ENCODE results near the gene PHC2.

Gene PHC2

DNA sequence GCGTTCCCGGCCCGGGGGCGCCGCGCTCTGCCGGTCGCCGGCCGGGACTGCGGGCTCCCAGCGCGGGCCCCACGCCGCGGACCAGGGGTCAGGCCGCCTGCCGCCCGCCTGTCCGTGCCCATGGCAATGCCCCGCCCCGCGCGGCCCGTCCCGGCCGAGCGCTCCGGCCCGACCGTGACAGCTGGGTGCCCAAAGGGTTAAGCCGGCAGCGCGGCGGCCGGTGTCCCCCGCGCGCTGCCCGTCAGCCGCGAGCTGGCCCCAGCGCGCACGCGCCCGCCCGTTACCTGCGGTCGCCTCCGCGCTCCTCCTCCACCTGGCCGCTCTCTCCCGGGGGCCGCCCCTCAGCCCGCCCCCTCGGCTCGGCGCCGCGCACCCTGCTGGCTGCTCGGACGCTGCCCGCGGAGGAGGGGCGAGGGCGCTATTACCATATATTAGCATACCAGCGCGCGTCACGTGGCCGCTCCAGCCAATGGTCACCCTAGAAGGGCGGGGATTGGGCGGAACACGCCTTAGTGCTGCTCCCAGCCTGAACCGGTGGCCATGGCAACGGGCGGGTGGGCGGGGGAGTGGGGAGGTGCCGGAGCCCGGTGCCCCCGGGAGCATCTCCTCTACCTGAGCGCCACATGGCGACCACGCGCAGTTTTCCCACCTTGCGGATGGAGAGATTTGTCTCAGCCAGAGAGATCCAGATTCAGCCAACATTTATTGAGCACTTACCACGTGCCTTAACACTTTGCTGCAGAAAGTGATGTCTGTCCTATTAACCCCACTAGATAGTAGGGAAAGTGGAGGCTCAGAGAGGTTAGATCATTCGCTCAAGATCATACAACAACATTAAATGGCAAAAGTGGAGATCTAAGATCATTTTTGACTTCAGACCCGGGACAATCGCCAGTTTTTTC lies at the start of gene PHC2:
TSS of gene PHC2 (minus strand) at position 404 of the 902 bp plus-strand sequence. CDS start 55,556 bp downstream, outside the sequence.
- peak; percentile 83 to 85 for DNase-seq

DNA sequence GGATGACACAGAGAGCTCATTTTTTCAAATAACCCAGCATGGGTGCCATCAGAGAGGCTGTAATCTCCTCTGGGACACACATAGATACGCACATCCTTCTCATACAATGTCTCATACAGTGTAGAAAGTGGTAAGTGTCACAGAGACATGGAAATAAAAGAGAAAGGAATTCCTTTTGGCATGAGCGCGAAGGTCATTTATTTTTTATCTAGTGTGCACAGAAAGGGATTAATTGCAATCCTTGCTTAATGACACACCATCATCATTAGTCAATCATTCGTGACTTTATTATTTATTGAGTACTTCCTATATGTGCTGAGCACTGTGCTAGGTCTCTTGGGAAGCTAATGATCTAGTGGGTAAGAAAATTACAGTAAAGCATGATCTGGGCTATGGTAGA lies 46.6 kb upstream of the PHC2 start:
- DNase-seq = no peak

DNA sequence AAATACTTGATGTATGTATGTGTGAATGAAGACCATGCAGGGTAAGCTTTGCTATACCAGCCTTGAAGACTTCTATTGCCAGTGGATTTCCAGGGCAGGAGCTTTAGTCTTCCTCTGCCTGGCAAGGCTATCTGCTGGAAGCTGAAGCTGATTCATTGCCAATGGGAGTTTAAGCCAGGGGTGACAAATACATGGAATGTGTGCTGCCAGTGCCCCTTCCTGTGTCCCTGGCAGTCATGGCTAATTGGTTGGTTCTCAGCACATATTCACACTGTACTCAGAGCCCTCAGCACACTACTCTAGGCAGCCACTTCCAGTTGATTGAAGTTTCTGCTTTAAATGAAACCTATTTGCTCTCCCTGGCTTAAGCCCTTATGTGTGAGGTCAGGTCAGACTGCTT lies 43.0 kb upstream of the PHC2 start:
- DNase-seq = no peak

GRCh38 chr1:33472269-33472980 lies 41.5 kb upstream of the PHC2 start, which contains the start of gene ZSCAN20:
ZSCAN20 (plus strand) TSS chr1:33472645; CDS start chr1:33479289, 6,644 bp downstream.
- peak; percentile 80 to 82 for DNase-seq

GRCh38 chr1:33471416-33471815 lies 40.5 kb upstream of the PHC2 start:
- no peak for DNase-seq

DNA sequence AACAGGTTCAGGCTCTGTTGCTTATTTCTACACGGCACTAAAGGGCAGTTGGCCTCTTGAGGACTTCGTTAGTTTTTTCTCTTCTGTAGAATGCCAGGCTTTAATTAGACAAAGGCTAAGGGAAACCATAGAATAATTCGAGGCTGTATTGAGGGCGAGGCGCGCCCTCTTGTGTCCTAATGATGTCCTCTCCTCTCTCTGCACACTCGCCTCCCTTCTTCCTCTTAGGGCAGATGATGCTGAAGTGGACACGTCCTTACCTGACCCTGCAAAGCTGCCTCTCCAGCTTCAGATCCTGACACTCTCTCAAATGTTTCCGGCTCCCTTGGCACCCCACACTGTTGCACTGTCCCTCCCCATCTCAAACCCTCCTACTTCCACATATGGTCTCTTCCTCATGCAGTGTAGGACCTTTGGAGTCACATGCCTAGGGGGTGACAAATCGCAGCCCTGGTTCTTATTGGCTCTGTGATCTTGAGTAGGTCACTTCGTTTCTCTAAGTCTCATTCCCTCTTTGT lies 39.7 kb upstream of the PHC2 start:
- peak; percentile 47 to 50 for DNase-seq

DNA sequence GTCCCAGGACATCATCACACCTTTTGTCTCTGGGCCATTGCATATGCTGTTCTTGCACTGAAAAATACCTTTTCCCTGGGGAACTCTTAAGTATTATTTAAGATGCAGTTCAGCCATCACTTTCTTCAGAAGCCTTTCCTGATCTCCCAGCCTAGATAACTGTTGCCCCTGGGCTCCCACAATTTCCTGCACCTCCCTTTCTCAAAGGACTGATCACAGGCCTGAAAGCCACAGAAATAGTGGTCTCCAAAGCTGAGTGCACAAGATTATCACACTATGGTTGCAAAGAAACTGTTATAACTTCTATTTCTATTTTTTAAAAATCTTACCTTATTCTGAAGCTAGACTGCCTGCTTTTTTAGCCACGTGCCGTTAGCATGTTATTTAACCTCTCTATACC lies 38.8 kb upstream of the PHC2 start:
- DNase-seq = no peak

GRCh38 chr1:33468967-33469366 lies 38.1 kb upstream of the PHC2 start:
- no peak for DNase-seq

GRCh38 chr1:33468531-33468930 lies 37.6 kb upstream of the PHC2 start:
- DNase-seq = no peak

DNA sequence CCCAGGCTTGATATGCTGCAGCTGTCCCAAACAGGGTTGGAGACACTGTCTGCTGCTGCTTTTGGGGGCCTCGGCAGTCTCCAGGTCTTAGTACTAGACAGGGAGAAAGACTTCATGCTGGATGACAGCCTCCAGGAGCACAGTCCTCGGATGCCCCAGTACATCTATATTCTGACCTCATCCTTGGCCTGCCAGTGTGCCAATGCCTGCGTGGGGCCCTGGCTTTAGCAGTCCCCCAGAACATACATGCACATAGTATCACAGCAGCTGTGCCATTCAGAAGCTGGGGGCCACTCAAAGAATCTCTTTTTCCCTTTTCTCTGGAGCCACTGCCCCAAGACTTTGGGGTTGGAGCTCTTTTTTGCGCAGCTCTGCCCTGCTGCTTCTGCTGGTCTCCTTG lies 37.1 kb upstream of the PHC2 start:
- no peak for DNase-seq

- no peak for DNase-seq
Measured at GRCh38 chr1:33466159-33466558, 35.3 kb upstream of the PHC2 start.

GRCh38 chr1:33465316-33465715 lies 34.4 kb upstream of the PHC2 start:
- DNase-seq = no peak

- DNase-seq = no peak
Measured at GRCh38 chr1:33464552-33464951, 33.7 kb upstream of the PHC2 start.

DNA sequence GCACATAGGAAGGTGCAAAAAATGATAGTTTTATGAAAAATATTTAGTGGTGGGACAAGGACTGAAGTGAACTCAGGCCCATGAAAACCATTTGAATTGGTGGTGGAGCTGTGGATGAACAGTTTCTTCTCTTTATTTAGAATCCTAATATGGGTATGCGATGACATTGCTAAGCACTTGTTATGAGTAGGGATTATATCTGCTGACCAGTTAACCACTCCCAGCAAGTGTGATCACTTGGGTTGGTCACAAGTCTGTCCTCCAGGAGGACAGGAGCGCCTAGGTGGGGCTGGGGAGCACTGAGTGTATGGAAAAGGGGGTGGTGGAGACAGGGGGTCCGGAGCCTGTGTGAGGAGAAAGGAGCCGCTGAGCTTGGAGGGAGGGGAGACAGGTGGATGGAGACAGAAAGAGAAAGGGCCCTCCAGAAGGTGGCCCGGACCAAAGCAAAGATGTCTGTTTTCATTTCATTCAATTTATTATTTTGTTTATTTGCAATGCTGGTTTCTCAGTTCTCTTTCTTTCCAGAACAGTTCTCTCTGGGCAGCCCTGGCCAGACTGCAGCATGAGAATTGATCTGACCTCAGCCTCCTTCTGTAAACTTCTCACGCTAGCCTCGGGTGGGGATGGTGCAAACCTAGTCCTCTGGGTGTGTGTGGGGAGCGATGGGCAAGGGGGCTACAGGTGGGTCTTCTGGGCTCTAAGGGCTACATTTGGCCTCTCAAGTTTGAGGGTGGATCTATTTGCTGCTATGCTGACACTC lies 31.7 kb upstream of the PHC2 start:
- DNase-seq = no peak

GRCh38 chr1:33460947-33461629 lies 30.2 kb upstream of the PHC2 start:
- no peak for DNase-seq

- DNase-seq = no peak
Measured at GRCh38 chr1:33460144-33460543, 29.2 kb upstream of the PHC2 start.

DNA sequence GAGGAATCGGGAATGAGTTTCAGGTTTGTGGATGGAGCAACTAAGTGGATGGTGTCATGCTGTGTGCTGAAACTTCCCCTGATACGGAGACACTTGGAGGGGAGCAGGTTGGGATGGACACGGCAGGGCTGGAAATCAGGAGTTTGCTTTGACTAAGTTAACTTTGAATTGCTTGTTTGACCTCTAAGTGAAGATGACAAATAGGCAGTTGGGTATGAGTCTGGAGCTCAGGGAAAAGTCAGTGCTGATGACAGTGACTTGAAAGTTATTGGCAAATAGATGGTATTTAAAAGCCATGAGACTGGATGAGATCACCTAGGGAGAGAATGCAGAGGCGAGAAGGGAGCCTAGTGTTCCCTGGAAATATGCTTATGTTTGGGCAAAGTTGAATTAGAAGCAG lies 28.8 kb upstream of the PHC2 start:
- no peak for DNase-seq

GRCh38 chr1:33456502-33456886 lies 25.6 kb upstream of the PHC2 start:
- no peak for DNase-seq

GRCh38 chr1:33455539-33456501 lies 24.9 kb upstream of the PHC2 start:
- peak in 1 of 2 donors; percentile 10 for DNase-seq

GRCh38 chr1:33454646-33455282 lies 23.9 kb upstream of the PHC2 start:
- no peak for DNase-seq

DNA sequence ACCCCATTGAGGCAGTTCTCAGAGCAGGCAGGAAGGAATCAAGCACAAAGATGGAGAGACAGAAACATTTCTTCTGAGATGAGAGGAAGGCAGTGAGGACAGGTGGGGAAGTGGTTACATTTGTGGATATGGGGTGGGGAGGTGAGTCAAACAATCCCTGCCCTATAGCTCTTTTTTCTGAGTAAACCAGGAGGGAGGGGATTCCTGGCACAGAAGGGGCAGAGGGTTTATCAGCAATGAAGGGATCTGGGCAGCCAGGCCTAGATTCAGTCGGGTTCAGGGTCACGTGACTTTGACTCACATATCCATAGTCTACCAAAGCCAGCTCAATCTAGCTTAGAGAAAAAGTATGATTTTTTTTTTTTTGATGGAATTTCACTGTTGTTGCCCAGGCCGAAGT lies 15.7 kb upstream of the PHC2 start:
- no peak for DNase-seq
